ENCODE results near the gene UBC. TPM values are rescaled to one million over a fixed set of nuclear protein-coding genes. Genes with fewer than 3 reads are reported as not detected.

Gene UBC
- total and polyA plus RNA-seq, 2 donors (not counting 1 experiment from before 2014, with no cell fraction given) = 953 to 4,477 TPM

- Histone ChIP-seq H3K4me1 (ENCODE audit: control insufficient read depth in 2 of 2, insufficient read depth in 2 of 2, low read length in 2 of 2) (no peaks in the 10 kb centered on the region), H3K9ac (ENCODE audit: low read length) (no peak overlapping the region), H3K27ac (ENCODE audit: low read length in 2 of 2) (no peak overlapping the region), H3K9me3 (ENCODE audit: control extremely low read depth in 1 of 3, control insufficient read depth in 2 of 3, insufficient read depth in 1 of 3, low read length in 2 of 3) (no peaks in the 10 kb centered on the region), H3K4me3 (ENCODE audit: control extremely low read depth in 1 of 5, extremely low read depth in 1 of 5, insufficient read depth in 1 of 5, low read depth in 2 of 5, low read length in 4 of 5) (no peak overlapping the region), H3K4me2 (replicated peaks; ENCODE audit: low read depth, low read length, poor library complexity, severe bottlenecking) (no peak overlapping the region), H2AFZ (ENCODE audit: insufficient read depth, low read depth, low read length, poor library complexity, severe bottlenecking) (no peak overlapping the region), H3K79me2 (ENCODE audit: control insufficient read depth, insufficient read depth, low read length) (no peaks in the 10 kb centered on the region), H3K27me3 (replicated peaks in 1 of 4; ENCODE audit: control extremely low read depth in 1 of 4, control insufficient read depth in 3 of 4, insufficient read depth in 4 of 4, low read length in 3 of 4) (no peaks in the 10 kb centered on the region), H4K20me1 (ENCODE audit: control insufficient read depth, insufficient read depth, low read length, poor library complexity, severe bottlenecking) (no peaks in the 10 kb centered on the region), H3K36me3 (replicated peaks in 1 of 2; ENCODE audit: control extremely low read depth in 1 of 2, control insufficient read depth in 1 of 2, extremely low read depth in 1 of 2, insufficient read depth in 2 of 2, low read length in 1 of 2) (peaks cover 9 to 59% of the 10 kb centered on the region in 2 experiments)
- no peak overlapping the region for H3K4me3 Mint-ChIP-seq
- ChIA-PET POLR2A (no interaction called here), CTCF (interaction anchor here (1.1 to 1.3 kb wide), 2 partner anchors 16 to 50 kb away, joined by 3 to 4 read pairs; no protein-coding TSS in a partner anchor)
- no peaks in the 10 kb centered on the region for H3K9me3 Mint-ChIP-seq (ENCODE audit: insufficient read depth)
- TF ChIP-seq CTCF (IDR thresholded peaks at IDR 0.05) (no peak), EZH2 (IDR thresholded peaks at IDR 0.05; ENCODE audit: borderline replicate concordance, insufficient read depth, low read depth, low read length, poor library complexity, severe bottlenecking) (no peak)
- H3K27ac Mint-ChIP-seq = no peak overlapping the region
- DNase-seq (no peak), ATAC-seq (ENCODE audit: low read depth) (no peak)
- no peaks in the 10 kb centered on the region for H3K27me3 Mint-ChIP-seq
- WGBS (ENCODE audit: insufficient coverage) = 97% methylated on average over 16 of the region's 16 CpGs
- intact Hi-C loops (cut with micrococcal nuclease) = no loop called here
- no peaks in the 10 kb centered on the region for H3K4me1 Mint-ChIP-seq
Observed at GRCh38 chr12:124956571-124956970, 42.1 kb upstream of the UBC start.

- H3K27me3 ChIP-seq (replicated peaks in 1 of 4; ENCODE audit: control extremely low read depth in 1 of 4, control insufficient read depth in 3 of 4, insufficient read depth in 4 of 4, low read length in 3 of 4) = no peaks in the 10 kb centered on the region
- H3K27ac ChIP-seq (ENCODE audit: low read length in 2 of 2) = no peak overlapping the region
- H3K4me3 Mint-ChIP-seq = no peak overlapping the region
- no peaks in the 10 kb centered on the region for H3K79me2 ChIP-seq (ENCODE audit: control insufficient read depth, insufficient read depth, low read length)
- ATAC-seq (ENCODE audit: low read depth) = no peak
- no peak overlapping the region for H3K9ac ChIP-seq (ENCODE audit: low read length)
- no peaks in the 10 kb centered on the region for H3K4me1 ChIP-seq (ENCODE audit: control insufficient read depth in 2 of 2, insufficient read depth in 2 of 2, low read length in 2 of 2)
- H3K27me3 Mint-ChIP-seq = no peaks in the 10 kb centered on the region
- TF ChIP-seq EZH2 (IDR thresholded peaks at IDR 0.05; ENCODE audit: borderline replicate concordance, insufficient read depth, low read depth, low read length, poor library complexity, severe bottlenecking) = no peak
- TF ChIP-seq CTCF (IDR thresholded peaks at IDR 0.05) = no peak
- POLR2A ChIA-PET = no interaction called here
- no peak overlapping the region for H3K4me2 ChIP-seq (replicated peaks; ENCODE audit: low read depth, low read length, poor library complexity, severe bottlenecking)
- no peaks in the 10 kb centered on the region for H3K9me3 Mint-ChIP-seq (ENCODE audit: insufficient read depth)
- no peaks in the 10 kb centered on the region for H3K9me3 ChIP-seq (ENCODE audit: control extremely low read depth in 1 of 3, control insufficient read depth in 2 of 3, insufficient read depth in 1 of 3, low read length in 2 of 3)
- CTCF ChIA-PET = no interaction called here
- intact Hi-C loops (cut with micrococcal nuclease) = no loop called here
- peaks cover 9 to 58% of the 10 kb centered on the region in 2 experiments for H3K36me3 ChIP-seq (replicated peaks in 1 of 2; ENCODE audit: control extremely low read depth in 1 of 2, control insufficient read depth in 1 of 2, extremely low read depth in 1 of 2, insufficient read depth in 2 of 2, low read length in 1 of 2)
- 97% methylated on average over 4 of the region's 4 CpGs for WGBS (ENCODE audit: insufficient coverage)
- no peaks in the 10 kb centered on the region for H4K20me1 ChIP-seq (ENCODE audit: control insufficient read depth, insufficient read depth, low read length, poor library complexity, severe bottlenecking)
- H2AFZ ChIP-seq (ENCODE audit: insufficient read depth, low read depth, low read length, poor library complexity, severe bottlenecking) = no peak overlapping the region
- H3K4me3 ChIP-seq (ENCODE audit: control extremely low read depth in 1 of 5, extremely low read depth in 1 of 5, insufficient read depth in 1 of 5, low read depth in 2 of 5, low read length in 4 of 5) = no peak overlapping the region
- H3K4me1 Mint-ChIP-seq = no peaks in the 10 kb centered on the region
- DNase-seq = no peak
- no peak overlapping the region for H3K27ac Mint-ChIP-seq
Observed at GRCh38 chr12:124954771-124955170, 40.3 kb upstream of the UBC start.
